Caki2 (cell line): ENCODE results near the gene NDUFAF7. TPM values are rescaled to one million over a fixed set of nuclear protein-coding genes. Genes with fewer than 3 reads are reported as not detected.
"Not testable (repeated sequence)": the region's sequence is repeated elsewhere in the genome, so short reads cannot be mapped to it uniquely, and the experiment has no call there.

ENCODE experiments used
- DNase-seq: peaks from one replicate; pipeline ENCODE4 v3.0.0-alpha.2; 2015; ENCODE audit warnings: low read depth
- in situ Hi-C: cut with HindIII; loops from 2 replicates; pipeline ENCODE4 v1.10.0; 2016; ENCODE audit warnings: low sequenced_read_pairs, low pct_unique_long_range_greater_than_20kb, mixed read lengths
- total RNA-seq: library from RNA; depleted of rRNA; stranded (reverse); fragments of >200 nt; shearing (Covaris generic); gene quantifications from 2 replicates; pipeline ENCODE4 v1.2.3, GENCODE V29; 2014; ENCODE audit warnings: low replicate concordance; rRNA removed

NDUFAF7 gene
- total RNA-seq, 1 experiment from 2014 or later, result 17.1 TPM

- in situ Hi-C loops, result no loop called here
- no peak for DNase-seq
Measured at GRCh38 chr2:37268111-37268510, 36.7 kb downstream of the NDUFAF7 start.

- DNase-seq, result no peak
- in situ Hi-C loops, result no loop called here
Measured at GRCh38 chr2:37271376-37272067, 40.1 kb downstream of the NDUFAF7 start.

GRCh38 chr2:37274359-37274965 lies 43.0 kb downstream of the NDUFAF7 start:
- in situ Hi-C loops, result no loop called here
- no peak for DNase-seq

- in situ Hi-C loops, result no loop called here
- DNase-seq, result no peak
Measured at GRCh38 chr2:37276291-37276690, 44.8 kb downstream of the NDUFAF7 start.

GRCh38 chr2:37281916-37282315 lies 50.5 kb downstream of the NDUFAF7 start:
- no peak for DNase-seq
- in situ Hi-C loops, result no loop called here

- in situ Hi-C loops, result no loop called here
- DNase-seq, result no peak
Measured at GRCh38 chr2:37282746-37283145, 51.3 kb downstream of the NDUFAF7 start.

GRCh38 chr2:37283207-37283606 lies 51.7 kb downstream of the NDUFAF7 start:
- in situ Hi-C loops, result no loop called here
- DNase-seq, result peak; percentile 42

- DNase-seq, result no peak
- in situ Hi-C loops, result no loop called here
Measured at GRCh38 chr2:37284381-37284780, 52.9 kb downstream of the NDUFAF7 start.

GRCh38 chr2:37287966-37288365 lies 56.5 kb downstream of the NDUFAF7 start:
- in situ Hi-C loops, result no loop called here
- DNase-seq, result no peak

- in situ Hi-C loops, result no loop called here
- DNase-seq, result no peak
Measured at GRCh38 chr2:37291680-37292079, 60.2 kb downstream of the NDUFAF7 start.

GRCh38 chr2:37294858-37295257 lies 63.4 kb downstream of the NDUFAF7 start:
- DNase-seq, in situ Hi-C loops: not testable (repeated sequence)

GRCh38 chr2:37295469-37296073 lies 64.1 kb downstream of the NDUFAF7 start:
- no peak for DNase-seq

GRCh38 chr2:37297632-37298031 lies 66.2 kb downstream of the NDUFAF7 start:
- DNase-seq, result no peak
- in situ Hi-C loops, result no loop called here

More at GRCh38 chr2:37295469-37296073, 64.1 kb downstream of the NDUFAF7 start:
- in situ Hi-C loops, result no loop called here

Other genes with a start within 250 kb of the NDUFAF7 start
- gene HEATR5B, start 147.3 kb upstream of the NDUFAF7 start, total RNA-seq, result 2.8 and 5.8 TPM in 2 replicates
- gene GPATCH11, start 147.1 kb upstream of the NDUFAF7 start, total RNA-seq, result 2.1 and 3.9 TPM in 2 replicates
- 16.8 and 17.0 TPM in 2 replicates for gene EIF2AK2, start 74.7 kb upstream of the NDUFAF7 start, total RNA-seq
- gene SULT6B1, start 43.0 kb upstream of the NDUFAF7 start, total RNA-seq, result not detected in 2 replicates
- 22.1 and 25.8 TPM in 2 replicates for gene CEBPZOS, start 35.2 kb upstream of the NDUFAF7 start, total RNA-seq
- 23.7 and 31.9 TPM in 2 replicates for gene CEBPZ, start 62 bp upstream of the NDUFAF7 start, total RNA-seq
- 8.4 and 32.7 TPM in 2 replicates for gene PRKD3, start 93.2 kb downstream of the NDUFAF7 start, total RNA-seq
- gene QPCT, start 113.0 kb downstream of the NDUFAF7 start, total RNA-seq, result 8.5 and 12.1 TPM in 2 replicates